IMR-90 (cell line): Measurements from ENCODE around the gene KRTAP27-1. TPM values are rescaled to one million over a fixed set of nuclear protein-coding genes. Genes with fewer than 3 reads are reported as not detected.

Experiments used
- ATAC-seq: fragments of 200-7000 bp; cut with Tn5 transposase; 2 replicates; pipeline ENCODE4 v1.9.1; 2020; ENCODE audit warnings: low read depth, mild to moderate bottlenecking, moderate library complexity
- Bru-seq: library from RNA; stranded (reverse); fragments of 400-500 nt; gene quantifications from one replicate; lab custom pipeline; 2021; lab: Mats Ljungman, UMichigan
- BruChase-seq, 2 experiments: library from RNA; stranded (reverse); fragments of 400-500 nt; gene quantifications; one replicate each; lab custom pipeline; 2021; lab: Mats Ljungman, UMichigan
- BruUV-seq: library from RNA; stranded (reverse); fragments of 400-500 nt; replicated peaks from 2 replicates; lab custom pipeline; 2021; lab: Mats Ljungman, UMichigan
- CTCF ChIA-PET: fragments of 300-600 bp; formaldehyde crosslinking; extraction: SDS; loops from one replicate; lab custom pipeline; 2021; ENCODE audit warnings: antibody characterized with exemption; lab: Yijun Ruan, JAX
- POLR2A ChIA-PET: fragments of 300-600 bp; sonication (Branson Sonifier 250); formaldehyde crosslinking; loops from one replicate; lab custom pipeline; 2022; ENCODE audit warnings: antibody characterized with exemption; ENCODE audit not compliant: unreplicated experiment; lab: Charles Lee
- DNase-seq: peaks from one replicate; pipeline ENCODE4 v3.0.0; 2013
- H2AFZ ChIP-seq: replicated peaks from 2 replicates; pipeline ENCODE3; 2013; ENCODE audit warnings: low read length, mild to moderate bottlenecking; ENCODE audit not compliant: poor library complexity
- H2AK5ac ChIP-seq: 2 replicates; pipeline ENCODE4 v1.6.1; 2013; ENCODE audit warnings: low read depth, low read length, inconsistent platforms
- H2AK9ac ChIP-seq: replicated peaks from 2 replicates; pipeline ENCODE3; 2013; ENCODE audit warnings: mild to moderate bottlenecking, low read depth, low read length, moderate library complexity; ENCODE audit not compliant: poor library complexity
- H2BK120ac ChIP-seq: 2 replicates; pipeline ENCODE4 v1.6.1; 2013; ENCODE audit warnings: low read depth, low read length, inconsistent platforms
- H2BK15ac ChIP-seq: 3 replicates; pipeline ENCODE4 v1.6.1; 2013; ENCODE audit warnings: low read depth, low read length, inconsistent platforms
- H2BK20ac ChIP-seq: 2 replicates; pipeline ENCODE4 v1.6.1; 2013; ENCODE audit warnings: low read depth, mild to moderate bottlenecking, inconsistent platforms, low read length, moderate library complexity
- H2BK5ac ChIP-seq: 2 replicates; pipeline ENCODE4 v1.6.1; 2013; ENCODE audit warnings: mild to moderate bottlenecking, low read depth, low read length, inconsistent platforms; ENCODE audit not compliant: poor library complexity, severe bottlenecking
- H3K14ac ChIP-seq: replicated peaks from 2 replicates; pipeline ENCODE4 v1.6.1; 2013; ENCODE audit warnings: low read depth, low read length, inconsistent platforms
- H3K18ac ChIP-seq: 2 replicates; pipeline ENCODE4 v1.6.1; 2013; ENCODE audit warnings: low read depth, low read length, control low read depth
- H3K23ac ChIP-seq: 2 replicates; pipeline ENCODE4 v1.6.1; 2013; ENCODE audit warnings: low read depth, low read length, inconsistent platforms
- H3K27ac ChIP-seq: 2 replicates; pipeline ENCODE4 v1.5.1; 2013; ENCODE audit warnings: mild to moderate bottlenecking, control low read depth, low read length; ENCODE audit not compliant: insufficient read depth
- H3K27me3 ChIP-seq: 2 replicates; pipeline ENCODE4 v1.6.1; 2013; ENCODE audit warnings: low read length; ENCODE audit not compliant: control insufficient read depth, insufficient read depth
- H3K36me3 ChIP-seq: 2 replicates; pipeline ENCODE4 v1.6.1; 2013; ENCODE audit warnings: low read length, mixed read lengths; ENCODE audit not compliant: control insufficient read depth, insufficient read depth
- H3K4ac ChIP-seq: 2 replicates; pipeline ENCODE4 v1.6.1; 2013; ENCODE audit warnings: low read depth, low read length, inconsistent platforms
- H3K4me1 ChIP-seq: 2 replicates; pipeline ENCODE4 v1.6.1; 2013; ENCODE audit warnings: low read length, mixed read lengths; ENCODE audit not compliant: control insufficient read depth, insufficient read depth
- H3K4me2 ChIP-seq: 2 replicates; pipeline ENCODE4 v1.6.1; 2013; ENCODE audit warnings: low read depth, mild to moderate bottlenecking, control low read depth, low read length, moderate library complexity
- H3K4me3 ChIP-seq: 2 replicates; pipeline ENCODE4 v1.5.1; 2013; ENCODE audit warnings: low read depth, mild to moderate bottlenecking, control low read depth, low read length, moderate library complexity; ENCODE audit not compliant: insufficient read depth
- H3K56ac ChIP-seq: 2 replicates; pipeline ENCODE4 v1.6.1; 2013; ENCODE audit warnings: low read length, inconsistent platforms; ENCODE audit not compliant: insufficient read depth; ENCODE audit errors: extremely low read depth
- H3K79me1 ChIP-seq, 2 experiments: 2 replicates each; pipeline ENCODE4 v1.6.1; 2013; ENCODE audit warnings: low read length in 2 of 2, inconsistent platforms in 1 of 2, low read depth in 1 of 2
- H3K9ac ChIP-seq: 2 replicates; pipeline ENCODE4 v1.6.1; 2013; ENCODE audit warnings: low read depth, low read length, control low read depth
- H3K9me1 ChIP-seq: 2 replicates; pipeline ENCODE4 v1.6.1; 2013; ENCODE audit warnings: low read length, inconsistent platforms; ENCODE audit not compliant: insufficient read depth
- H3K9me3 ChIP-seq: 2 replicates; pipeline ENCODE4 v1.6.1; 2013; ENCODE audit warnings: low read length; ENCODE audit not compliant: control insufficient read depth, insufficient read depth
- H4K20me1 ChIP-seq: 2 replicates; pipeline ENCODE4 v1.6.1; 2013; ENCODE audit warnings: low read length, inconsistent platforms; ENCODE audit not compliant: insufficient read depth
- H4K5ac ChIP-seq: 2 replicates; pipeline ENCODE4 v1.6.1; 2013; ENCODE audit warnings: mild to moderate bottlenecking, low read depth, low read length, control low read depth
- H4K8ac ChIP-seq, 2 experiments: 2 replicates each; pipeline ENCODE4 v1.6.1; 2013; ENCODE audit warnings: low read depth in 2 of 2, low read length in 2 of 2, control low read depth in 1 of 2, inconsistent platforms in 1 of 2
- H4K91ac ChIP-seq: 2 replicates; pipeline ENCODE4 v1.6.1; 2013; ENCODE audit warnings: low read depth, low read length, inconsistent platforms; ENCODE audit not compliant: insufficient read depth
- CEBPB ChIP-seq: IDR thresholded peaks from 2 replicates; pipeline ENCODE4 v1.6.1; 2012; ENCODE audit warnings: low read depth, low read length, improper control_type of control experiment
- FOS ChIP-seq: fragments of 150-350 bp; IDR thresholded peaks from 2 replicates; pipeline ENCODE4 v1.6.1; 2016; ENCODE audit warnings: low read depth, low read length
- MAFK ChIP-seq: IDR thresholded peaks from 2 replicates; pipeline ENCODE4 v1.6.1; 2012; ENCODE audit warnings: low read depth, low read length, improper control_type of control experiment
- MAZ ChIP-seq: IDR thresholded peaks from 2 replicates; pipeline ENCODE4 v1.6.1; 2012; ENCODE audit warnings: low read depth, mild to moderate bottlenecking, low read length, improper control_type of control experiment, moderate library complexity, borderline replicate concordance
- MXI1 ChIP-seq: IDR thresholded peaks from 2 replicates; pipeline ENCODE4 v1.6.1; 2012; ENCODE audit warnings: low read depth, mild to moderate bottlenecking, low read length, moderate library complexity, borderline replicate concordance
- NFE2L2 ChIP-seq: fragments of 150-350 bp; IDR thresholded peaks from 2 replicates; pipeline ENCODE4 v1.6.1; 2016; ENCODE audit warnings: low read depth, mild to moderate bottlenecking, low read length
- RAD21 ChIP-seq: IDR thresholded peaks from 2 replicates; pipeline ENCODE4 v1.6.1; 2012; ENCODE audit warnings: low read length, improper control_type of control experiment
- SMC3 ChIP-seq: fragments of 150-350 bp; IDR thresholded peaks from 2 replicates; pipeline ENCODE4 v1.6.1; 2016; ENCODE audit warnings: low read depth, mild to moderate bottlenecking, antibody characterized with exemption, low read length, moderate library complexity
- WGBS, 2 experiments: methylation state at CpG; one replicate each; pipeline versions ENCODE4 v1.1.5 to v1.1.7; 2013; ENCODE audit warnings: missing lambda C conversion rate in 2 of 2; ENCODE audit not compliant: insufficient read length in 1 of 2; ENCODE audit errors: extremely low coverage in 2 of 2; 5-methylcytosine and 5-hydroxymethylcytosine counted together
- dilution Hi-C: fragments of 300-500 bp; cut with HindIII; formaldehyde crosslinking; loops from one replicate; pipeline ENCODE4 v1.14.3; 2018; ENCODE audit warnings: low sequenced_read_pairs; ENCODE audit not compliant: unreplicated experiment
- in situ Hi-C: fragments of 300-500 bp; cut with MboI; formaldehyde crosslinking; loops from 3 replicates; pipeline ENCODE4 v1.14.3; 2019; ENCODE audit warnings: low sequenced_read_pairs, inconsistent platforms, mixed read lengths
- intact Hi-C: fragments of 100-400 bp; cut with micrococcal nuclease; formaldehyde crosslinking; loops from 2 replicates; pipeline ENCODE4 v1.10.0; 2022
- long read RNA-seq: library from polyadenylated mRNA; unstranded; transcript quantifications from one replicate; pipeline ENCODE4 v2.0.0, GENCODE V29; 2021; ENCODE audit not compliant: unreplicated experiment
- polyA plus RNA-seq, 3 experiments: library from polyadenylated mRNA; depleted of rRNA; stranded (reverse); fragments of >200 nt; gene quantifications; 2 replicates each; pipeline ENCODE4 v1.2.3, GENCODE V29; 2012; ENCODE audit warnings: low replicate concordance in 1 of 3
- total RNA-seq: library from RNA; depleted of rRNA; stranded (reverse); fragments of >200 nt; gene quantifications from 2 replicates; pipeline ENCODE4 v1.2.3, GENCODE V29; 2012; rRNA removed

KRTAP27-1 gene, protein sequence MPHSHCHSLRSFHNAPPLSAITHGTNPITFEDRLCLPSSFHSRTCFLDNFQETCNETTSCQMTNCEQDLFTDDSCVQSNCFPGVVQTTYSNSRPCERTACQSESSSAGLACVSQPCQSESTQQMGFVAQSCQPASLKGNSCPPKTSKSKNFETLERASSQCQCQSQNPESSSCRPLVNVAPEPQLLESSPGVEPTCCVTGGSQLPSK
- not detected in 2 replicates for total RNA-seq
- not detected in 2 replicates for polyA plus RNA-seq (2012; rRNA removed)
- not detected in 2 replicates for polyA plus RNA-seq (2012; cell fraction: cytosol; rRNA removed)
- polyA plus RNA-seq (2012; cell fraction: nucleus; rRNA removed; ENCODE audit: low replicate concordance) = not detected in 2 replicates
- Bru-seq, nascent RNA = not detected
- BruChase-seq, experiment 1, labeled RNA remaining after a 6-hour chase = not detected
- not detected for BruChase-seq, experiment 2, labeled RNA remaining after a 2-hour chase
- long read RNA-seq = 0 reads

DNA sequence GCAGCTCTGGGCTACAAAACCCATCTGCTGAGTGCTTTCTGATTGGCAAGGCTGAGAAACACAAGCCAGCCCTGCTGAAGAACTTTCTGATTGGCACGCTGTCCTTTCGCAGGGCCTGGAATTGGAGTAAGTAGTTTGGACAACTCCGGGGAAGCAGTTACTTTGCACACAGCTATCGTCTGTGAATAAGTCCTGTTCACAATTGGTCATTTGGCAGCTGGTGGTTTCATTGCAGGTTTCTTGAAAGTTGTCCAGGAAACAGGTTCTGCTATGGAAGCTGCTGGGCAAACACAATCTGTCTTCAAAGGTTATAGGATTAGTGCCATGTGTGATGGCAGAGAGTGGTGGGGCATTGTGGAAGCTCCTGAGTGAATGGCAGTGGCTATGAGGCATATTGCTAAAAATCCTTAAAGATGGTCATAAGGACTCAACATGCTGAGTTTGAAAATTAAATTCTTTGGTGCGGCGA, at the start of gene KRTAP27-1:
KRTAP27-1 (minus strand) TSS at position 419 of the 469 bp plus-strand sequence; CDS start at position 393, 26 bp downstream.
- 77% methylated on average over 4 of the region's 6 CpGs; no CpG with 5 or more reads in 1 of the 2 experiments for WGBS, 2 experiments
- CTCF ChIA-PET = interaction anchor here (0.5 kb wide), 1 partner anchor 749 kb away, joined by 6 read pairs; no protein-coding TSS in a partner anchor
- in situ Hi-C loops = no loop called here

More for the DNA sequence above, at the start of gene KRTAP27-1:
- no peak within 1 kb of the TSS for H3K27ac ChIP-seq
- ATAC-seq (no peak), DNase-seq (no peak)
- no peak within 1 kb of the TSS for H2BK120ac ChIP-seq
- H3K4ac ChIP-seq = no peak within 1 kb of the TSS
- H3K18ac ChIP-seq = no peak within 1 kb of the TSS
- H2BK15ac ChIP-seq = no peak within 1 kb of the TSS
- no peak within 1 kb of the TSS for H2BK5ac ChIP-seq
- no peak within 1 kb of the TSS for H3K23ac ChIP-seq
- H4K91ac ChIP-seq = no peak within 1 kb of the TSS
- POLR2A ChIA-PET = no interaction called here
- H3K9me3 ChIP-seq = peaks cover 13% of the 10 kb centered on the region
- H3K27me3 ChIP-seq = no peaks in the 10 kb centered on the region
- H4K8ac ChIP-seq = no peak within 1 kb of the TSS
- no peaks in the 10 kb centered on the region for H4K20me1 ChIP-seq
- no peaks in the 10 kb centered on the region for H3K36me3 ChIP-seq
- no peak within 1 kb of the TSS for H2AK5ac ChIP-seq
- no peaks in the 10 kb centered on the region for H3K9me1 ChIP-seq
- H3K79me1 ChIP-seq = no peaks in the 10 kb centered on the region
- dilution Hi-C loops = no loop called here
- H4K5ac ChIP-seq = no peak within 1 kb of the TSS
- no peak within 1 kb of the TSS for H3K14ac ChIP-seq
- intact Hi-C loops = no loop called here
- H3K4me3 ChIP-seq = no peak within 1 kb of the TSS
- H3K56ac ChIP-seq = no peak within 1 kb of the TSS
- no peak within 1 kb of the TSS for H2AFZ ChIP-seq
- no peak within 1 kb of the TSS for H3K9ac ChIP-seq
- BruUV-seq = no TSS peak
- no peak within 1 kb of the TSS for H2AK9ac ChIP-seq
- no peak within 1 kb of the TSS for H3K4me2 ChIP-seq
- no peaks in the 10 kb centered on the region for H3K4me1 ChIP-seq
- TF ChIP-seq MAZ (no peak), NFE2L2 (no peak), CEBPB (no peak), RAD21 (no peak), SMC3 (no peak), MXI1 (no peak), MAFK (no peak), FOS (no peak)
- H2BK20ac ChIP-seq = no peak within 1 kb of the TSS
